HPDE6-E6E7 (cell line): ENCODE measurements around the gene SIRPB2.

Experiments used
- DNase-seq: peaks from one replicate; pipeline ENCODE4 v3.0.0; 2011; ENCODE audit warnings: missing footprints; ENCODE audit errors: extremely low spot score

SIRPB2 gene

GRCh38 chr20:1441133-1441532, 50.1 kb downstream of the SIRPB2 start:
- DNase-seq = no peak

DNA sequence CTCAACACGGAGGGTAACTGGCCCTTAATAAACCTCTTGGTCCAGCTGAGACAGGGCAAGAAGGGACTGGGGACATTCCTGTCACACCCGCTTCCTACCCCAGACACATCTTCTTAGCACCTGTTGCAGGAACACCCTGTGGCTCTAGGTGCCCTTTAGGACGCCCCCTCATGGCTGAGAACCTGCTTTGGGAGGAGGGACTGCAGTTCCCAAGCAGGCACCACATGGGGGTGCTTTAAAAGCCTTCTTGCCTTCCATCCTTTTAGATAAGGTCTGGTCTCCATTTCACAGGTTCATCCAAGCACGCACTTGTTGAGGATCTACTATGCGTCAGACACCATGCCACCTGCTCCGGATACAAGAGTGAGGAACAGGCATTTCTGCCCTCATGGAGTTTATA, 51.2 kb downstream of the SIRPB2 start:
- peak; percentile 34 for DNase-seq

- no peak for DNase-seq
These were observed 52.9 kb downstream of the SIRPB2 start for GRCh38 chr20:1438361-1438760.

DNA sequence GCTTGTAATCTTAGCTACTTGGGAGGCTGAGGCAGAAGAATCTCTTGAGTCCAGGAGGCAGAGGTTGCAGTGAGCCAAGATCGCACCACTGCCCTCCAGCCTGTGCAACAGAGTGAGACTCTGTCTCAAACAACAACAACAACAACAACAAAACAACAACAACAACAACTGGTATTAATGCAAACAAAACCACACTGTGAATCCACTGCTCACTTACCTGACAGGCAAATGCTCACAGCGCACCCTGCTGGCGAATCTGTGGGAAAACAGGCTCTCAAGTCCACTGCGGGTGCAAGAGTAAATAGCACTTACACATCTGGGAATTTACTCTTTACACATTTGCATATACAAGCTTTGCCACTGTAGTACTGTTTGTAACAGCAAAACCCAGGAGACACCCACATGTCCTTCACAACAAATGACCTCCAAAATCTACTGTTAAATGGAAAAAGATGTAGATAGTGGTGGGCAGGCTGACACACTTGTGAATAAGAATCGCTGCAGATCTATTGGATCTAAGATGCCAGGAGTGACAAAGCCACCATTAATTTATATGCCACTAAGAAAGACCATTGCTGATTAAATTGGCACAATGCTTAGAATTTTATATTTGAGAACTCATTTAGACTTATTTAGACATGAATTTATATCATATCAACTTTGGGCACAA, 53.9 kb downstream of the SIRPB2 start:
- DNase-seq = peak; percentile 76

GRCh38 chr20:1436263-1436662, 55.0 kb downstream of the SIRPB2 start:
- DNase-seq = no peak

DNA sequence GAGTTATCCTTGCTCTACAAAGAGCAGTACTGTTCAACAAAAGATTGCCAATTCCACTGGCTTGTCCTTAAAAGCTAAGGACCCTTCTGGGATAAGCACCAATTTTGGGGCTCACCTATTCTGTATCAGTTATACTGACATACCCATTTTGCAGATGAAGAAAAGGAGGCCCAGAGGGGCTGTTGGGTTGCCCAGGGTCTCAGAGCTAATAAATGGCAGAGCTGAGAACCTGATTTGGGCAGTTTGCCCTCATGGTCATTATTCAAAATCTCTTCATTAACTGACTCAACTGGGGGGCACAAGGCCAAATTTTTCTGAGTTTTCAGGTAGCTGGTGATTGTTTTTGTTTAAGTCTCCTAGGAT, 55.9 kb downstream of the SIRPB2 start:
- no peak for DNase-seq

DNA sequence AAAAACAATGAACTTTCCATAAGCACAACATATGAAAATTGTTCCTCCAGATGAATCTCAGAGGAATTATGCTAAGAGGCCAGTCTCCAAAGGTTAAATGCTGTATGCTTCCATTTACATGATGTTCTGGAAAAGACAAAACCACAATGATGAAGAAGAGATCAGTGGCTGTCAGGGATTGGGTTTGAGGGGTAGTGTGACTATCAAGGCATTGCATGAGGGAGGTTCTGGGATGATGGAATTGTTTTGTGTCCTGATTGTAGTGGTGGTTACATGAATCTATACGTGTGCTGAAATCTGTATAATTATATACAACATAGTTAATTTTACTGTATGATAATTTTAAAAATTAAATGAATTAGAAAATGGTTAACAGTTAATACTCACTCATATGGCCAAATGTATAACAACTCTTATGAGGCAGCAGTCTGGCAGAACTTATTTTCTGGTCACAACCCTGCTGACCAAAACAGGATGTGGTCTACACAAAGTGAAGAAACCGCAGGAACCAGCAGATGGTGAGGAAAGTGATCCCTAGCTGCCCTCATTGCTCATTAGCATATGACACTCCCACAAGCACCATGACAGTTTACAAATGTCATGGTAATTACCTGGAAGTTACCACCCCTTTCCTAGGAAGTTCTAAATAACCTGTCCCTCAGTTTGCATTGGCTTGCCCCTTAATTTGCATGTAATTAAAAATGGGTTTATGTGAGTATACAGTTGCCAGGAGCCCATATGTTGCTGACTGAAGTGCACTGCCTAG, 56.5 kb downstream of the SIRPB2 start:
- DNase-seq = peak; percentile 46

DNA sequence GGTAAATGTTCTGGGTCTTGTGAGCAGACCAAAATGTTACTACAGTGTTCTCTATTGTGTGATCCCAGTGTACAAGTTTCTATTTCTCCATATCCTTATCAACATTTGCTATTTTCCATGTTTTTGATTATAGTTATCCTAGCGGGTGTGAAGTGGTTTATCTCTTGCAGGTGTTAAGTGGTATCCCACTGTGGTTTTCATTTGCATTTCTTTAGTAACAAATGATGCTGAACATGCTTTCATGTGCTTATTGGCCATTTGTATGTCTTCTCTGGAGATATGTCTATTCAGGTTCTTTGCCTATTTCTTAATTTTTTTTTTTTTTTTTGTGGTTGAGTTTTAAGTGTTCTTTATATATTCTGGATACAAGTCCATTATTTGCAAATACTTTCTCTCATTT, 60.1 kb downstream of the SIRPB2 start:
- DNase-seq = no peak

GRCh38 chr20:1430004-1430451, 61.2 kb downstream of the SIRPB2 start:
- no peak for DNase-seq

DNA sequence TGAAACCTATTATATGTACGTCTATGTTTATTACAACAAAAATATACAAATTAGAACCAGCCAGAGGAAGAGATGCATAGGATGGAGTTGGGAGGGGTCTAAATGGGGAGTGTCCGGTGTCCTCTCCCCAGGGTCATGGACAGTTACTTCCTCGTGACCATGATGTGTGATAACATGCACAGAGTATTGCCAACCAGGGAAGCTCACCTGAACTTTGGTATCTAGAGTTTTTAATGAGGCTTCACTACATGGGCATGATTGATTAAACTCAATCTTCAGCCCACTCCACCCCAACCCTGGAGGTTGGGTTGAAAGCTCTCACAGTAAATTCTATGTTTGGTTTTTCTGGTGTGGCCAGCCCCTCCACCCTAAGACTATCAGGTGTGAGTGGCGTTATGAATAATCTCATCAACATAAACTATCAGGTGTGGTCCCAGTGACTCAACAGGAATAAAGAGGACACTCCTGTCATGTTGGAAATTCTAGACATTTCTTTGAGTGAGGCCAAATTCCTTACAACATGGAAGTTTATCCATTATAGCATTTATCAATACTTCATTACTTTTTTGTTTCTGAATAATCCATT, 62.0 kb downstream of the SIRPB2 start:
- no peak for DNase-seq

- DNase-seq = no peak
These were observed 63.7 kb downstream of the SIRPB2 start for GRCh38 chr20:1427457-1428054.

GRCh38 chr20:1426231-1426849, 64.9 kb downstream of the SIRPB2 start:
- DNase-seq = no peak
